Muscle of leg (tissue), 11 donors: ENCODE results near the gene CREB3L1. TPM values are rescaled to one million over a fixed set of nuclear protein-coding genes. Genes with fewer than 3 reads are reported as not detected.
A peak's percentile ranks its signal among the peaks of the same experiment; 100 is the strongest.

ENCODE experiments used
- DNase-seq: peaks from one replicate; pipeline ENCODE4 v3.0.0; 2013
- H3K27ac ChIP-seq: one replicate; pipeline ENCODE4 v1.5.1; 2013; ENCODE audit warnings: mild to moderate bottlenecking, low read length, control low read depth
- H3K27me3 ChIP-seq: one replicate; pipeline ENCODE4 v1.6.1; 2013; ENCODE audit warnings: low read length; ENCODE audit not compliant: control insufficient read depth, insufficient read depth
- H3K36me3 ChIP-seq: one replicate; pipeline ENCODE4 v1.6.1; 2013; ENCODE audit warnings: low read length; ENCODE audit not compliant: control insufficient read depth, insufficient read depth
- H3K4me1 ChIP-seq: one replicate; pipeline ENCODE4 v1.6.1; 2013; ENCODE audit warnings: low read length; ENCODE audit not compliant: control insufficient read depth, insufficient read depth
- H3K4me3 ChIP-seq: one replicate; pipeline ENCODE4 v1.5.1; 2013; ENCODE audit warnings: low read length, control low read depth
- H3K9me3 ChIP-seq: replicated peaks from 2 replicates; pipeline ENCODE4 v1.6.1; 2013; ENCODE audit warnings: low read depth, low read length; ENCODE audit not compliant: control insufficient read depth
- WGBS: methylation state at CpG from one replicate; pipeline ENCODE4 v1.1.5; 2013; ENCODE audit warnings: missing lambda C conversion rate; ENCODE audit not compliant: insufficient coverage; 5-methylcytosine and 5-hydroxymethylcytosine counted together
- polyA plus RNA-seq, 8 donors: library from polyadenylated mRNA; unstranded; fragments of 120-200 nt; gene quantifications; one replicate each; pipeline versions ENCODE4 v1.2.1 to v1.2.3, GENCODE V29; 2013; ENCODE audit warnings: inconsistent platforms in 1 of 8, low replicate concordance in 1 of 8; ENCODE audit not compliant: insufficient read length in 8 of 8, insufficient read depth in 1 of 8
- total RNA-seq: library from RNA; stranded (reverse); fragments of 120-200 nt; gene quantifications from one replicate; pipeline ENCODE4 v1.2.4, GENCODE V29; 2013

CREB3L1 gene
- total and polyA plus RNA-seq, 9 donors: 14.2 to 70.7 (median 43.8) TPM

DNA sequence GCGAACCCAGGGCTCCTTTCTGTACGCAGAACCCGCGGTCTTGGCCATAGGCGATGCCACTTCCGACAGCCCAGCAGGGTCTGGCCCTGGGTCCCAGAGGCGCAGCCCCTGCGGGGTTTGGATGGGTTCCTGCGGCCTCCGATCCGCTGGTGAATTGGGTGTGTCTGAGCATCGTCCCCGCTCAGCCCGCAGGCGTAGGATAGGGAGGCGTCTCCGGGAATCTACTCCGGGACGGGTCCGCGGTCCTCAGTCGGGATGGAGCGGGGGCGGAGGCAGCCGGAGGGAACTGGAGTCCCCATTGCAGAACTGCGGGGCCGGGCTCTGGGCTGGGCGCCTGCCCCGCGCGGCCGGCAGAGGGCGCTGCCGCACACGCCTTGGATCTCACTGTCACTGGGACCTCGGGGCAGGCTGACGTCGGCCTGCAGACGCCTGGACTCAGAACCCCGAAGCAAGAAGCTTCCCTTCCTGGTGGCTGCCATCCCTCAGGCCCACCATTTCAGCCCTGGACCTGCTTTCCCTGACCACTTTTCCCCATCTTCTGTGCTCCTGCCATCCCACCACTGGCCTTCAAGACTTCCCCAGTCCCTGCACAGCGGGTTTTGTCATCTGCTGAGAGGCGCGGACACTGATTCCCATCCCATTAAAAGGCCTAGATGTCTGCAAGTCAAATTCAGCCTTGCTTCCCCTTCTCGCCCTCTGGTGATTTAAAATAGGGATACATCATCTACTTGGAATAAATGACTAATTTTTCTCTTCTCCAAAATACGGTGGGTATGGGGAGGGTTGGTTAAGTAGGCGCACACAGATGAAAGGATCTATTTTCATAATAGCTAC, 38.3 kb upstream of the CREB3L1 start:
- peaks cover 45% of the 10 kb centered on the region for H3K4me1 ChIP-seq
- peak overlapping the region; percentile 39 for H3K4me3 ChIP-seq
- peaks cover 24% of the 10 kb centered on the region for H3K27me3 ChIP-seq
- peak overlapping the region; percentile 89 for H3K27ac ChIP-seq
- no peaks in the 10 kb centered on the region for H3K36me3 ChIP-seq
- H3K9me3 ChIP-seq: peaks cover 2% of the 10 kb centered on the region
- DNase-seq: peak; percentile 93
- WGBS: 0% methylated on average over 40 of the region's 46 CpGs

DNA sequence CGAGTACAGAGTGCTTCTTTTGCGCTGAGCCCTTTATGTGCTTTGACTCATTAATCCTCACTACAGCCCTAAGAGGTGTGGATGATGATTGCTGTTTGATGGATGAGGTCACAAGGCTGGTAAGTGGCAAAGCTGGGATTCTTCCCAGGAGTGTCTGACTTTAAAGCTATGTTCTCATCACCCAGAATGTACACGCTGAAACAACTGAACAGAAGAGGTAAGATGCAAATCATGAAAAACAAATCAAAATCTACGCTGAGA, 37.7 kb upstream of the CREB3L1 start:
- Histone ChIP-seq H3K4me3 (no peak overlapping the region), H3K27me3 (peaks cover 19% of the 10 kb centered on the region), H3K4me1 (peaks cover 46% of the 10 kb centered on the region), H3K36me3 (no peaks in the 10 kb centered on the region), H3K9me3 (peaks cover 2% of the 10 kb centered on the region), H3K27ac (peak overlapping the region; percentile 85)
- no peak for DNase-seq
- WGBS: no CpG with 5 or more reads among the region's 4 CpGs

DNA sequence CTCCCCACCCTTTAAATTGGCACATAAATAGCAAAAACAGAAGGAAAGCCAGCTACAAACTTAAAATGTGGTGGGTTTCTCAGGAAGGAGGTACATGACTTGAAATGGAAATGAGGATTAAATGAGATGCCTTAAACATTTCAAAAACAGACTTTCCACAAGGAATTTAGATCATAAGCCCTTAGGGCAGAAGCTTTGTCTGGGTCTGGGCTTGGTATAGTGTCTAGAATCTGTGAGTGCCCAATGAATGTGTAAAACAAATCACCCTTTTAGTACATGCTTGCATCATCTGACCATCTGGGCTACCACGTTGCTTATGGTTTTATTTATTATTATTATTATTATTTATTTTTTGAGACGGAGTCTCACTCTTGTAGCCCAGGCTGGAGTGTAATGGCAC, 37.1 kb upstream of the CREB3L1 start:
- WGBS: no CpG with 5 or more reads among the region's 2 CpGs
- Histone ChIP-seq H3K36me3 (no peaks in the 10 kb centered on the region), H3K4me1 (peaks cover 46% of the 10 kb centered on the region), H3K27ac (no peak overlapping the region), H3K9me3 (peaks cover 2% of the 10 kb centered on the region), H3K4me3 (no peak overlapping the region), H3K27me3 (peaks cover 19% of the 10 kb centered on the region)
- DNase-seq: no peak

DNA sequence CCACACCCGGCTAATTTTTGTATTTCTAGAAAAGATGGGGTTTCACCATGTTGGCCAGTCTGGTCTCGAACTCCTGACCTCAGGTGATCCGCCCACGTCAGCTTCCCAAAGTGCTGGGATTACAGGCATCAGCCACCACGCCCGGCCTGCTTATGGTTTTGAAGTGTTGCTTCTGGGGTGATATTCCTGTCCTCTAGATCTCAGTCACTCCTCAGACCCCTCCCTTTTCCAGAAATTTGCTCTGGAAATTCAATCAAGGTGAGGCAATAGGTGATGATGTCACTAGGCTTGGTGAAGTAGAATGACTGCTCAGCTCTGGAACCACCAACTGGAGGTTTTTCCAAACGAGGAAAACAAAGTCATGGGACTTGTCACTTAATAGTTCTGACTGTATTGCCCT, 36.6 kb upstream of the CREB3L1 start:
- 50% methylated on average over 1 of the region's 7 CpGs for WGBS
- H3K27me3 ChIP-seq: peaks cover 19% of the 10 kb centered on the region

DNA sequence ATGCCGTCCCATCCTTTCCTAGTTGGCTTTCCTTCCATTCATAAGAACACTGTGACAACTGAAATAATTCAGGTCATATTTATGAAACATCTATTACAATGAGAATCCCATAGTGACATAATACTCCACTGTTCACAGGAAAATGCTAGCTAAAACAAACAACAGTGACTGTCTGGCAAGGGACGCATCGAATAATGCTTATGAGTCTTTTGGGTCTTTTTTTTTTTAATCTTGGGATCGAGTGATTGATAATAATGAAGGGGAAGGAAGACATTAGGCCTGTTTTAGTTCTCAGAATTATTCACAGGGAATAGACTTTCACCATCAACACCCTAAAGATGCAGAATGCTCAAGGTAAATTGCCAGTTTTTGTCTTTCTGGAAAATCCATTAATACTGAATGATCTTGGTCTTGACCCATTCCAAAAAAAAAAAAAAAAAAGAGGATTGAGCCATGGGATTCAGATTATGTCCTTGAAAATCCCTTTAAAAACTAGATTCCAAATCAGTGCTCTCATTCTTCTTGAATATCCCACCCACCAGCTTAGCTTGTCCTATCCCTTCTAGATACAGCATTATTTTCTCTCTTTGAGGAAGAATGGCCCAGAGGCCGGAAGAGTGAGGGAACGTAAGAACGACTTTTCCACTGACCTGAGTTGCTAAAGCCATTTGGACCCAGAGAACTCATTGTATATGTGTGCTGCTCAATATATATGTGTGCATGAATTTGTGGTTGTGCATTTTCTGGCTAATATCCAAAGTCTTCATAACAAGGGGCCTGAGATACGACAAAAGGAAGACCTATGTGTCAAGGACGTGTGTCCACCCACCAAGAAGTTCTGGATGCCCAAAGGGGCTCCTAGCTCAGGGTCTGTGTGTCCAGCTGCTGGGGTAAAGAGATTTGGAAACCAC, 35.2 kb upstream of the CREB3L1 start:
- peak overlapping the region; percentile 98 for H3K27ac ChIP-seq

More for the DNA sequence above, 36.6 kb upstream of the CREB3L1 start:
- Histone ChIP-seq H3K9me3 (peaks cover 1% of the 10 kb centered on the region), H3K27ac (no peak overlapping the region), H3K36me3 (no peaks in the 10 kb centered on the region), H3K4me3 (no peak overlapping the region), H3K4me1 (peaks cover 46% of the 10 kb centered on the region)
- no peak for DNase-seq

DNA sequence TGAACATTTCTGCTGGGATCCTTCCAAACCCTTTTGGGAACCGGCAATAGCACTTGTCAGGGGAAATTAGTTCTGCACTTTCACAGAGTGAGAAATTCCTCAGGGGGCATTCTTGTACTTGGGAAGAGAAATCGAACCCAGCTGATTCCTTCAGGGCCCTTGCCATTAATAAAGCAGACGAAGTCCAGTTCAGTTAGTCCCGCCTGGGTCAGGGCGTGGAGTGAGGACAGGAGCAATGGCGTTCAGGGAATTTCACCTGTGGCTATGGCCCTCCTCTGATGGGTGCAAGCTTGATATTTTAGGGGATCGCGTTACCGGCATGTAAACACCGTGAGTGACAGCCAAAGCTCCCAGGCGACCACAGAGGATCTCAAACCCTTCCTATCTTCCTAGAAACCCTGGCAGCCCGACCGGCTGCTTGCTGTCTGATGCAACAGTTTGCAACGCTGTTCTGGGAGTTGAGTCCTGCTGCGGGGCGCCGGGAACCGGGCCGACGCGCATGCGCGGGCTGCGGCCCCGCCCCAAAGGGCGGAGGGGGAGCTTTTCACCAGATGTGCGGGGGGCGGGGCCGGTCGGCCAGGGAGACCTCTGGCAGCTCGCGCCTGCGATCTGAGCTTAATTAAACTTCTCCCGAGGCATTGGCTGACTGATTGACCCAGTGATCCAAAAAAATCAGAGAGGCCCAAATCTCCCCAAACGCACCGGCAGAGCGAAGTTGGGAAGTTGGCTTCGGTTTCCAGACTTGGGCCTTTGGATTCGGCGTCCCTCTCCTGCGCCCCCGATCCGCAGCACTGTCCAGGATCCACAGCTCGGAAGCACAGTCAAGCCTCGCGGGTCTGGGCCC, 34.3 kb upstream of the CREB3L1 start:
- no peaks in the 10 kb centered on the region for H3K36me3 ChIP-seq
- peaks cover 37% of the 10 kb centered on the region for H3K4me1 ChIP-seq
- H3K9me3 ChIP-seq: no peaks in the 10 kb centered on the region
- peak; percentile 98 for DNase-seq
- H3K27me3 ChIP-seq: peaks cover 9% of the 10 kb centered on the region
- under 1% methylated on average over 38 of the region's 46 CpGs for WGBS
- H3K27ac ChIP-seq: peak overlapping the region; percentile 98
- peak overlapping the region; percentile 49 for H3K4me3 ChIP-seq

More for the DNA sequence above, 35.2 kb upstream of the CREB3L1 start:
- H3K4me3 ChIP-seq: no peak overlapping the region
- H3K36me3 ChIP-seq: no peaks in the 10 kb centered on the region
- WGBS: 16% methylated on average over 5 of the region's 9 CpGs
- H3K9me3 ChIP-seq: no peaks in the 10 kb centered on the region
- peaks cover 42% of the 10 kb centered on the region for H3K4me1 ChIP-seq
- peak; percentile 91 for DNase-seq
- H3K27me3 ChIP-seq: peaks cover 13% of the 10 kb centered on the region

DNA sequence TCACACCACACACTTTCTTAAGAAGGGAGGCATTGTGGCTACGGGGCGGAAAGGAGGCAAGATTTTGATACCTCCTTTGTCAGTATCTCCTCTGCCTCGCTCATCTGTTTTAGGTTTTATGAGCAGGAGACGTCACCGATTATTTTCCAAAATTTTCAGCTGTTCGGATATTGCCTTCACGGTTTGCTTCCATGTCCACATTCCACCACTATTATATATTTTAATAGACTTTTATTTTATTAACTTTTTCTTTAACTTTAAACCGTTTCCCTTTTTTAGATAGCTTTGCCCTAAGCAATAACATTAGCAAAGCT, 33.7 kb upstream of the CREB3L1 start:
- peak overlapping the region; percentile 49 for H3K4me3 ChIP-seq
- H3K27ac ChIP-seq: peak overlapping the region; percentile 98
- peaks cover 32% of the 10 kb centered on the region for H3K4me1 ChIP-seq
- no peaks in the 10 kb centered on the region for H3K9me3 ChIP-seq
- no peak for DNase-seq
- peaks cover 3% of the 10 kb centered on the region for H3K27me3 ChIP-seq
- no peaks in the 10 kb centered on the region for H3K36me3 ChIP-seq
- no CpG with 5 or more reads among the region's 8 CpGs for WGBS

DNA sequence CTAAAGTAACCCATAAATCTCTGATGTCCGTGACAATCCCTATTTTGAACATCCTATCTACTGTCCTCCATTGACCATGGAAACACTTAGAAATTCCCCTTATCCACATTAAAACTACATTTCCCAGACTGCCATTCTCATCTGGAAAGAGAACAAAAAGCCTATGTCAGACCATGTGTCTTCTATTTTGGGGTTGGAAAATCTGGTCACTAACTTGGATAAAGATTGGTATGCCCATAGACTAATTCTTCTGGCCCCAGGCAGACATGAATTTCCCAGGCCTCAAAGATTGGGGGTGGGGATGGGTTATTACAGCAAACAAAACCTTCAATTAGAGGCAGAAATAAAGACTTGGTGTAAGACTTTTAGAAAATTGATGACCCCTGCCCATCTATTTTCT, 30.9 kb upstream of the CREB3L1 start:
- H3K4me1 ChIP-seq: peaks cover 24% of the 10 kb centered on the region
- no peaks in the 10 kb centered on the region for H3K36me3 ChIP-seq
- H3K27ac ChIP-seq: peak overlapping the region; percentile 29
- H3K4me3 ChIP-seq: no peak overlapping the region
- peak; percentile 78 for DNase-seq
- no peaks in the 10 kb centered on the region for H3K9me3 ChIP-seq
- no peaks in the 10 kb centered on the region for H3K27me3 ChIP-seq
- WGBS: 40% methylated on average over 1 of the region's 1 CpG

DNA sequence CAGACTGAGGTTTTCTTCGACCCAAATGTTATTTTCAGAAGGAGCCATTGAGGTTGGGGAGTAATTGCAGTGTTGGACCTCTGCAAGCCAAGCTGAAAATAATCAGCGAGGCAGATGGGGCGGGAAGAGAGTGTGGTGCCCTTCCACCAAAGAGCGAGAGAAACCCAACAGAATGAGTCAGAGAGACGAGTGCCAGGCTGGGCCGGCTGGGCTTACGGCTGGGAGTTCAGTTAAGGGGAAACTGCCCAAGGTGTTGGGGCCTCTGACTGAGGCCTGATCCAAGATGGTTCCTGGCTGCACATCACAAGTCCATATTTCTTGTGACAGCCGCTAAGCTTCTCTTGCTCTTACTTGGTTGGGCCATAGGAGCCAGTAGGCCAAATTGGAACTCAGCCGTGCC, 30.4 kb upstream of the CREB3L1 start:
- no peaks in the 10 kb centered on the region for H3K36me3 ChIP-seq
- 73% methylated on average over 8 of the region's 9 CpGs for WGBS
- H3K4me1 ChIP-seq: peaks cover 24% of the 10 kb centered on the region
- no peak overlapping the region for H3K4me3 ChIP-seq
- H3K27me3 ChIP-seq: no peaks in the 10 kb centered on the region
- no peak for DNase-seq
- H3K27ac ChIP-seq: peak overlapping the region; percentile 29
- H3K9me3 ChIP-seq: no peaks in the 10 kb centered on the region

DNA sequence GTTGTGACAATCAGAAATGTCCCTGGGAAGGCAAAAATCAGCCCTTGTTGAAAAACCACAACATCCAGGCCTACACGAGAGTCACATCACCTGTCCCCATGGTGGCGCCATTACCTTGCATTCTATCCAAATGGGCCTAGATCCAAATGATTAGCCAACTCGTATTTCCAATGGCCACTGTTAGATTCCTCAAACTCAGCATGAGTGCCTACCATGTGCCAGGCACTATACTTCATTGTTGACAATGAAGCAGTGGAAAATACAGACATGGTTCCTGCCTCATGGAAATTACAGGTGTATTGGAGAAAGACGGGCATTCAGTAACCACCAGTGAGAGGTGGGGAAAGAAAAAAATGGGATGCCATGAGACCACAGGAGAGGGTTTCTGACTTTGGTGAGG, 29.8 kb upstream of the CREB3L1 start:
- Histone ChIP-seq H3K9me3 (no peaks in the 10 kb centered on the region), H3K4me3 (no peak overlapping the region), H3K27ac (no peak overlapping the region), H3K36me3 (no peaks in the 10 kb centered on the region), H3K27me3 (no peaks in the 10 kb centered on the region), H3K4me1 (peaks cover 21% of the 10 kb centered on the region)
- 66% methylated on average over 4 of the region's 4 CpGs for WGBS
- DNase-seq: no peak
